ENCODE data around the gene KBTBD12. TPM values are rescaled to one million over a fixed set of nuclear protein-coding genes. Genes with fewer than 3 reads are reported as not detected.
A peak's percentile ranks its signal among the peaks of the same experiment; 100 is the strongest.

KBTBD12 gene
- polyA plus RNA-seq, 1 experiment: not detected

DNA sequence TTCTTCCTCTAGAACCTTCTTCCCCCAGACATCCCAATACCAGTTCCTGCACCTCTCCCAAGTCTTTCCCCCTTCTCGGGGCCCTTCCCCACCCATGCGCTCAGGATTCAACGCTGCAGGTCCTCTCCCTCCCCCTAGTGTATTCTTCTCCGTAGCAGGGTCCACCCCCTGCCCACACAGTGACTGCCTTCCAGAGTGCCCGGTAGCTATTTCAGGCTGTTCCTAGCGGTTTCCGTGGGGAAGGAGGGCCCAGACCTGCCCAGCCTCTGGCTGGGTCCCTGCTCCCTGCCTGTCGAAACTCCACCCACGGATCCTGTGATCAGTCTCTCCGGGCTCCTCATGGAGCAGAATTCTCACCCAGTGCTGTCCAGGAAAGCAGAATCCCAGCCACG, 92.0 kb downstream of the KBTBD12 start:
- TF ChIP-seq, protein P1, sequence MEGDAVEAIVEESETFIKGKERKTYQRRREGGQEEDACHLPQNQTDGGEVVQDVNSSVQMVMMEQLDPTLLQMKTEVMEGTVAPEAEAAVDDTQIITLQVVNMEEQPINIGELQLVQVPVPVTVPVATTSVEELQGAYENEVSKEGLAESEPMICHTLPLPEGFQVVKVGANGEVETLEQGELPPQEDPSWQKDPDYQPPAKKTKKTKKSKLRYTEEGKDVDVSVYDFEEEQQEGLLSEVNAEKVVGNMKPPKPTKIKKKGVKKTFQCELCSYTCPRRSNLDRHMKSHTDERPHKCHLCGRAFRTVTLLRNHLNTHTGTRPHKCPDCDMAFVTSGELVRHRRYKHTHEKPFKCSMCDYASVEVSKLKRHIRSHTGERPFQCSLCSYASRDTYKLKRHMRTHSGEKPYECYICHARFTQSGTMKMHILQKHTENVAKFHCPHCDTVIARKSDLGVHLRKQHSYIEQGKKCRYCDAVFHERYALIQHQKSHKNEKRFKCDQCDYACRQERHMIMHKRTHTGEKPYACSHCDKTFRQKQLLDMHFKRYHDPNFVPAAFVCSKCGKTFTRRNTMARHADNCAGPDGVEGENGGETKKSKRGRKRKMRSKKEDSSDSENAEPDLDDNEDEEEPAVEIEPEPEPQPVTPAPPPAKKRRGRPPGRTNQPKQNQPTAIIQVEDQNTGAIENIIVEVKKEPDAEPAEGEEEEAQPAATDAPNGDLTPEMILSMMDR (IDR thresholded peaks at IDR 0.05; ENCODE audit: low read depth, low read length): no peak
- ChIA-PET CTCF (no interaction called here), POLR2A (no interaction called here)
- Histone ChIP-seq H3K27ac (ENCODE audit: low read depth, low read length) (no peak overlapping the region), H3K27me3 (ENCODE audit: control insufficient read depth, insufficient read depth, low read length) (peaks cover 28% of the 10 kb centered on the region), H3K4me3 (ENCODE audit: low read depth, low read length) (no peak overlapping the region), H3K9me3 (ENCODE audit: control insufficient read depth, insufficient read depth, low read length) (no peaks in the 10 kb centered on the region)
- DNase-seq (ENCODE audit: low read depth, low spot score): no peak

DNA sequence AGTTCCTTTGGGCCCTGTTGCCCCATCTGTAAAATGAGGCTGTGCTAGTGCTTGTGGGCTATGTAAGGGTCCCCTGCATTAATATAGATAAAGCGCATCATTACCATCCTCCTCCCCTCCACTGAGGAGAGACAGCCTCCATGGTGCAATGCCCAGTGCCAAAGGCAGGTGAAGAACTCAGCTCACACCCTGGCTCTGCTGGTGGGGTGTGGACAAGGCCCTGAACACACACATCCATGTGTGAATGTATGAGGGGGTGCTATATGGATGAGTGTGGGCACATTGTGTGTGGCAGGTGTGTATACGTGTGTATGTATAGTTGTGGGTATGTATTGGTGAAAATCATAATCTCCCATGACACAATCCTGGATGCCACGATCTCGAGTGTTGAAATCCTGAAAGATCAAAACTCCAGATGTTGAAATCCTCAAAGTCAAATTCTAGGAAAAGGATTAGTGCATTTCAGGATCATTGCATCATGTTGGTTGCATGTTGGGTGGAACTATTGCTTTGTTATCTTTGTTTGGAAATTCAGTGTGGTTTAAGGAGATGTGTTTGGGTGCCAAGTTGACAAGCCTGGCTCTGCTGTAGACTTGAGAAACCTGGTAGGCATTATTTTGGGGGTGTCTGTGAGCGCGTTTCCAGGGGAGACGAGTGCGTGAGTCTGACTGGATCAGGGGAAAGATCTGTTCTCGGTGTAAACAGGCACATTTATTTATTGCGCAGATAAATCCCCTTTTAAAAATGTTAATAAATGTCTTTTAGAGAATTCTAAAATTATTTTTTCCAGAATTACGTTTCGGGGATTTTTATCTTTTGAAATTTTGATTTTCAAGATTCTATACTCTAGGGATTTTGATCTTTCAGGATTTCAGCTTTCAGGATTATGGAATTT, 95.2 kb downstream of the KBTBD12 start:
- POLR2A ChIA-PET: no interaction called here
- peaks cover 22% of the 10 kb centered on the region for H3K27me3 ChIP-seq (ENCODE audit: control insufficient read depth, insufficient read depth, low read length)
- TF ChIP-seq, protein P1 (IDR thresholded peaks at IDR 0.05; ENCODE audit: low read depth, low read length): no peak
- no peak overlapping the region for H3K27ac ChIP-seq (ENCODE audit: low read depth, low read length)
- H3K4me3 ChIP-seq (ENCODE audit: low read depth, low read length): no peak overlapping the region
- no peaks in the 10 kb centered on the region for H3K9me3 ChIP-seq (ENCODE audit: control insufficient read depth, insufficient read depth, low read length)
- DNase-seq (ENCODE audit: low read depth, low spot score): no peak
- CTCF ChIA-PET: no interaction called here

DNA sequence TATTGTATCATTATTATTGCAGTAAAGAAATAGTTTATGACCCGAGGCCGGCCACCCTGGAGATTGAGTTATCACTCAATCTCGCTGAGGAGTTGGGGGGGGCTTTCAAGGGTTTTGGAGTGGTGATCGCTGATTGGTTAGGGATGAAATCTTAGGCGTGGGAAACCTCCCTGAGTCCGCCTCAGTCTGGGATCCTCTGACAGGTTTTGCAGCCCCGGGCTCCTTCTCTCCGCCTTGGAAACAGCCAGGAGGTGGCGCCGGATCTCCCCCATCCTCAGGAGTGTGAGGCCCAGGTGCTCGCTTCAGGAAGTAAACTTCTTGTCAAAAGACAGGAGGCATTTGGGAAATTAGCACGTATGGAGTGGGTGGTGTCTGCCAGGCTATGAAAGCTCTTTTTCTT, 96.1 kb downstream of the KBTBD12 start:
- TF ChIP-seq, protein P1 (IDR thresholded peaks at IDR 0.05; ENCODE audit: low read depth, low read length): peak; percentile 54
- no peak for DNase-seq (ENCODE audit: low read depth, low spot score)
- Histone ChIP-seq H3K9me3 (ENCODE audit: control insufficient read depth, insufficient read depth, low read length) (0 out of 2 replicates have a peak, but pooled peaks cover under 1% of the 10 kb centered on the region), H3K27me3 (ENCODE audit: control insufficient read depth, insufficient read depth, low read length) (peaks cover 21% of the 10 kb centered on the region), H3K27ac (ENCODE audit: low read depth, low read length) (no peak overlapping the region), H3K4me3 (ENCODE audit: low read depth, low read length) (no peak overlapping the region)
- ChIA-PET POLR2A (no interaction called here), CTCF (interaction anchor here (0.6 to 1.0 kb wide), 2 partner anchors 123 to 132 kb away, joined by 3 read pairs; no protein-coding TSS in a partner anchor)

DNA sequence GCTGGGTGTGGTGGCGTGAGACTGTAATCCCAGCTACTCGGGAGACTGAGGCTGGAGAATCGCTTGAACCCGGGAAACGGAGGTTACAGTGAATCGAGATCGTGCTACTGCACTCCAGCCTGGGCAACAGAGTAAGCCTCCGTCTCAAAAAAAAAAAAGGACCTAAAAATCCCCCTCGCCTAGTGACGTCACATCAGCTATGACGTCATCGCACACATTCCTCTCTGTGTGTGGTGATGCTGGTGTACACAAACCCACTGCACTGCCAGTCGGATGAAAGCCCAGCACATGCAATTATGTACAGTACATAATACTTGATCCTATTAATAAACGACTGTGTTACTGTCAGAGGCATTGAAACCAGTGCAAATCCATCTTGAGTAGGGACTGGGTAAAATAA, 97.0 kb downstream of the KBTBD12 start:
- POLR2A ChIA-PET: no interaction called here
- TF ChIP-seq, protein P1 (IDR thresholded peaks at IDR 0.05; ENCODE audit: low read depth, low read length): no peak
- Histone ChIP-seq H3K27me3 (ENCODE audit: control insufficient read depth, insufficient read depth, low read length) (peaks cover 14% of the 10 kb centered on the region), H3K27ac (ENCODE audit: low read depth, low read length) (no peak overlapping the region), H3K9me3 (ENCODE audit: control insufficient read depth, insufficient read depth, low read length) (0 out of 2 replicates have a peak, but pooled peaks cover 3% of the 10 kb centered on the region), H3K4me3 (ENCODE audit: low read depth, low read length) (no peak overlapping the region)
- DNase-seq (ENCODE audit: low read depth, low spot score): no peak
- CTCF ChIA-PET: no interaction called here

DNA sequence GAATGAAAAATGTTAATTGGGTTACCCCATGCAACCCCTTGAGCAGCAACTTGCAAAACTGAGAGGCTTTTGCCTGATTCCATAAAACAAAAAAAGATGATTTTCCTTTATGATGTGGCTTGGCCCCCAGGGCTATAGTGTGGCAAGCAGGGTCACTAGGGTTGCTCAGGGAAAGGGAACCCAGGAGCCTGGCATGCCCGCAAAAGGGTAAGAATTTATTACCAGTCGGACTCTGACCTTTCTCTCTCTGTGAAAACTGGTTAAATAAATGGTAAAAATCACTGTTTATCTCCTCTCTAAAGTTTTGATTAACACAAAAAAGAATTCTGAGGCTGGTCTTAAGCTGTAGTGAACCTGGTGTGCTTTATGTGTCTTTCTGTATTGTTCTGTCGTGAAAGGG, 99.5 kb downstream of the KBTBD12 start:
- POLR2A ChIA-PET: no interaction called here
- Histone ChIP-seq H3K27me3 (ENCODE audit: control insufficient read depth, insufficient read depth, low read length) (peaks cover 8% of the 10 kb centered on the region), H3K9me3 (ENCODE audit: control insufficient read depth, insufficient read depth, low read length) (0 out of 2 replicates have a peak, but pooled peaks cover 3% of the 10 kb centered on the region), H3K4me3 (ENCODE audit: low read depth, low read length) (no peak overlapping the region), H3K27ac (ENCODE audit: low read depth, low read length) (no peak overlapping the region)
- TF ChIP-seq, protein P1 (IDR thresholded peaks at IDR 0.05; ENCODE audit: low read depth, low read length): no peak
- CTCF ChIA-PET: no interaction called here
- no peak for DNase-seq (ENCODE audit: low read depth, low spot score)

Measured in AG04450 (cell line).